ENCODE measurements around the gene KIF5C. TPM values are rescaled to one million over a fixed set of nuclear protein-coding genes. Genes with fewer than 3 reads are reported as not detected.

KIF5C gene
- total and polyA plus RNA-seq, 7 donors, result 0.22 to 1.1 (median 0.59) TPM

DNA sequence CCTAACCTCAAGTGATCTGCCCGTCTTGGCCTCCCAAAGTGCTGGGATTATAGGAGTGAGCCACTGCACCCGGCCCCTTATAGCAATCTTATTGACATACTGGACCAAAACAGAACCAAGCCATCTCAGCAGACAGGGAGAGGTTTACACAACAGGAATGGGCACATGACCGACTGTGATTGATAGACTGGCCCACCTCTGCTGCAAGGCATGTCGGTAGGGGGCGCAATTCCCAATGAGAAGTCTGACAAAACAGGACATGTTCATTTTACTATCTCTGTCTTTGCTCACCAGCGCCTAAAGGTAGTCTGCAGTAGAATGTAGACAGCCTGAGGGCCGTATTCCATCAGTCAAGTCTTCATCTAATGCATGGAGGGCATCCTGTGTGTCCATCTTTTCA is 165.4 kb downstream of the KIF5C start:
- ATAC-seq (no peak), DNase-seq (no peak)
- Histone ChIP-seq H3K27ac (no peak overlapping the region), H3K9me3 (no peaks in the 10 kb centered on the region), H3K4me3 (no peak overlapping the region), H3K36me3 (ENCODE audit: insufficient read depth in 1 of 2, low read depth in 1 of 2) (no peaks in the 10 kb centered on the region), H3K27me3 (ENCODE audit: insufficient read depth in 3 of 3, low read length in 2 of 3) (peaks cover 0 to 39% (median 12%) of the 10 kb centered on the region in 3 donors), H3K4me1 (no peaks in the 10 kb centered on the region)
- WGBS, 3 donors, result 67 to 76% (median 70%) methylated on average over 7 of the region's 7 CpGs
- intact Hi-C loops (cut with DNase I), result no loop called here
- TF ChIP-seq, protein P1, sequence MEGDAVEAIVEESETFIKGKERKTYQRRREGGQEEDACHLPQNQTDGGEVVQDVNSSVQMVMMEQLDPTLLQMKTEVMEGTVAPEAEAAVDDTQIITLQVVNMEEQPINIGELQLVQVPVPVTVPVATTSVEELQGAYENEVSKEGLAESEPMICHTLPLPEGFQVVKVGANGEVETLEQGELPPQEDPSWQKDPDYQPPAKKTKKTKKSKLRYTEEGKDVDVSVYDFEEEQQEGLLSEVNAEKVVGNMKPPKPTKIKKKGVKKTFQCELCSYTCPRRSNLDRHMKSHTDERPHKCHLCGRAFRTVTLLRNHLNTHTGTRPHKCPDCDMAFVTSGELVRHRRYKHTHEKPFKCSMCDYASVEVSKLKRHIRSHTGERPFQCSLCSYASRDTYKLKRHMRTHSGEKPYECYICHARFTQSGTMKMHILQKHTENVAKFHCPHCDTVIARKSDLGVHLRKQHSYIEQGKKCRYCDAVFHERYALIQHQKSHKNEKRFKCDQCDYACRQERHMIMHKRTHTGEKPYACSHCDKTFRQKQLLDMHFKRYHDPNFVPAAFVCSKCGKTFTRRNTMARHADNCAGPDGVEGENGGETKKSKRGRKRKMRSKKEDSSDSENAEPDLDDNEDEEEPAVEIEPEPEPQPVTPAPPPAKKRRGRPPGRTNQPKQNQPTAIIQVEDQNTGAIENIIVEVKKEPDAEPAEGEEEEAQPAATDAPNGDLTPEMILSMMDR (IDR thresholded peaks at IDR 0.05), result no peak

- Histone ChIP-seq H3K36me3 (ENCODE audit: insufficient read depth in 1 of 2, low read depth in 1 of 2) (no peaks in the 10 kb centered on the region), H3K4me3 (no peak overlapping the region), H3K27ac (no peak overlapping the region), H3K27me3 (ENCODE audit: insufficient read depth in 3 of 3, low read length in 2 of 3) (peaks cover 0 to 31% (median 12%) of the 10 kb centered on the region in 3 donors), H3K4me1 (no peaks in the 10 kb centered on the region), H3K9me3 (no peaks in the 10 kb centered on the region)
- TF ChIP-seq, protein P1 (IDR thresholded peaks at IDR 0.05), result no peak
- WGBS, 3 donors, result 92 to 95% (median 94%) methylated on average over 1 of the region's 1 CpG
- intact Hi-C loops (cut with DNase I), result no loop called here
- DNase-seq, result no peak
- no peak for ATAC-seq
These were observed 166.5 kb downstream of the KIF5C start for GRCh38 chr2:149041482-149041881.

DNA sequence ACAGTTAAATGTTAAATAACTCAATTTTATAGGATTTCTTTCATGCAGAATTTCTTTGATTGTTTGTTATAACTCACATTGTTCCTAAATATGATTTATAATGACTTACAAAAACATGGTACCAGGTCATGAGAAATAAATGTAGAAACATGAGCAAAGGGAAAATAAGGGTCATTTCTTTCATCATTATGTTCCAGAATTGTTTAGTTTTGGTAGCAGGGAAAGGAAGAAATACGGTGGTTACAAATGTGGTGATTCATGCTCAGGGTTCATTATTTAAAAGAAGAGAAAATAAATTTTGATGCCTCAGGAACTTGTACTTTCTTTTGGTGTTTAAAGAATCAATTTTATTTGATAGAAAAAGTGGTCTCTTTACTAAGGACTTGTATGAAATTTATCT is 167.9 kb downstream of the KIF5C start:
- H3K4me1 ChIP-seq, result no peaks in the 10 kb centered on the region
- H3K9me3 ChIP-seq, result no peaks in the 10 kb centered on the region
- DNase-seq, result no peak
- WGBS, 3 donors, result 35 to 57% (median 45%) methylated on average over 1 of the region's 1 CpG
- H3K27ac ChIP-seq, result no peak overlapping the region
- TF ChIP-seq, protein P1 (IDR thresholded peaks at IDR 0.05), result no peak
- H3K36me3 ChIP-seq (ENCODE audit: insufficient read depth in 1 of 2, low read depth in 1 of 2), result no peaks in the 10 kb centered on the region
- ATAC-seq, result no peak
- H3K4me3 ChIP-seq, result no peak overlapping the region
- peaks cover 0 to 19% (median 4%) of the 10 kb centered on the region in 3 donors for H3K27me3 ChIP-seq (ENCODE audit: insufficient read depth in 3 of 3, low read length in 2 of 3)
- intact Hi-C loops (cut with DNase I), result no loop called here

GRCh38 chr2:149044500-149044899 is 169.5 kb downstream of the KIF5C start:
- ATAC-seq, result no peak
- no peaks in the 10 kb centered on the region for H3K4me1 ChIP-seq
- H3K4me3 ChIP-seq, result no peak overlapping the region
- H3K27me3 ChIP-seq (ENCODE audit: insufficient read depth in 3 of 3, low read length in 2 of 3), result peaks cover 0 to 4% (median 1%) of the 10 kb centered on the region in 3 donors
- TF ChIP-seq, protein P1 (IDR thresholded peaks at IDR 0.05), result no peak
- DNase-seq, result no peak
- H3K27ac ChIP-seq, result no peak overlapping the region
- H3K36me3 ChIP-seq (ENCODE audit: insufficient read depth in 1 of 2, low read depth in 1 of 2), result no peaks in the 10 kb centered on the region
- intact Hi-C loops (cut with DNase I), result no loop called here
- 53 to 76% (median 61%) methylated on average over 1 of the region's 1 CpG for WGBS, 3 donors
- no peaks in the 10 kb centered on the region for H3K9me3 ChIP-seq

DNA sequence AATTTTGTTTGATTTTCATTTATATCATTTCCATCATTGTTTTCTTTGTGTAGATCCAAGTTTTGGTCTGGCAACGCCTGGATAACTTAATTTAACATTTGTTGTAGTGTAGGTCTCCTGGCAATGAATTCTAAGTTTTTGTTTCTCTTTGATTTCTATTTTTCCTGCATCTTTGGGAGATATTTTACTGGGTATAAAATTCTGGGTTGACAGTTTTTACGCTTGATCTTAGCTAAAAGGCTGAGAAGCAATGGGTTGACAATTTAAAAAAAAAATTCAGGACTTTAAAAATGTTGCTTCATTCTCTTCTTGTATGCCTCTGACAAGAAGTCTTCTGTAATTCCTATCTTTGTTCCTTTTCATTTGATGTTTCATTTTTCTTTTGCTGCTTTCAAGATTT is 172.1 kb downstream of the KIF5C start:
- TF ChIP-seq, protein P1 (IDR thresholded peaks at IDR 0.05), result no peak
- intact Hi-C loops (cut with DNase I), result no loop called here
- no peaks in the 10 kb centered on the region for H3K36me3 ChIP-seq (ENCODE audit: insufficient read depth in 1 of 2, low read depth in 1 of 2)
- H3K4me1 ChIP-seq, result no peaks in the 10 kb centered on the region
- DNase-seq, result no peak
- no peaks in the 10 kb centered on the region for H3K27me3 ChIP-seq (ENCODE audit: insufficient read depth in 3 of 3, low read length in 2 of 3)
- 78 to 84% (median 83%) methylated on average over 2 of the region's 2 CpGs for WGBS, 3 donors
- H3K27ac ChIP-seq, result no peak overlapping the region
- H3K4me3 ChIP-seq, result no peak overlapping the region
- no peaks in the 10 kb centered on the region for H3K9me3 ChIP-seq
- no peak for ATAC-seq

Measured in psoas muscle (tissue), 8 donors.